Measurements from ENCODE around the gene PSAPL1.

Gene PSAPL1

GRCh38 chr4:7430368-7430964, 4.3 kb downstream of the PSAPL1 start:
- DNase-seq: no peak

- no peak for DNase-seq
Measured at GRCh38 chr4:7429601-7430078, 5.1 kb downstream of the PSAPL1 start.

- no peak for DNase-seq
Measured at GRCh38 chr4:7429069-7429416, 5.7 kb downstream of the PSAPL1 start.

- no peak for DNase-seq
Measured at GRCh38 chr4:7428261-7429068, 6.3 kb downstream of the PSAPL1 start.

DNA sequence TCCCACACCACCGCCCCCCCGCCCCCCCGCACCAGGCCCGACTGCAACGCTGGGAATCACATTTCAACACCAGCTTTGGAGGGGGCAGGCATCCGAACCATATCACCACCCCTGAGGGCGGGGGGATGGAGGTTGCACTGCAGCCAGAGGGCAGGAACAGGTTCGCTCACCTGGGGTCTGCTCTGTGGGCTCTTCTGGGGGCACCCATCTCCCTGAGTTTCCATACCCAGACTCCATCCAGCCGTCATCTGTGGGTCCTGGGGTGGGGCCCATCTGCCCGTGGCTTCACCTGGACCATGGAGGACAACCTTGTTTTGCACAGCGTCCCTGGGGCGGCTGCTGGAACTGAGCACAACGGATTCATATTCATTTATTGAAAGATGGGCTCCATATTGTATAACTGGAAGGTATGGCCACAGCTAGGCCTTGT, 6.9 kb downstream of the PSAPL1 start:
- no peak for DNase-seq

- DNase-seq: no peak
Measured at GRCh38 chr4:7427361-7427760, 7.4 kb downstream of the PSAPL1 start.

GRCh38 chr4:7426525-7427171, 8.1 kb downstream of the PSAPL1 start:
- DNase-seq: no peak

GRCh38 chr4:7425591-7426468, 8.9 kb downstream of the PSAPL1 start:
- no peak for DNase-seq

DNA sequence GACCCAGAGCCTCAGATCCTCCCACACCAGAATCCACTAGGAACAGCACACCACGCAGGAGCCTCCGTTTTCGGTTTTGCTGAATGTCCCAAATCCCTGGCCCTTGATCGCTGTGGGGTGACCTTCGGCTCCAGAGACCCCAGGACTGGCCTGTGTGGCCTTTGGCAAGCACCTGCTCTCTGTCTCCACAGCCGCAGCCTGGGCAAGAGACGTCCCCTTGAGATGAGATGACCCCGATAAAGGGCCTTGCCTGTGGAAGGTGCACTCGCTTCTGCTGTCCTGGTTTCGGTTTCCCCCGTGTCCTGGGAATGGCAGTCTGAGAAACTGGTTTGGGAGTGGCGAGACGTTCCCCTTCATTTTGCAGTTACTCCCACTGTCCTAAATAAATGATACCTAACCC, 9.6 kb downstream of the PSAPL1 start:
- DNase-seq: no peak

- no peak for DNase-seq
Measured at GRCh38 chr4:7424553-7425111, 10.1 kb downstream of the PSAPL1 start.

DNA sequence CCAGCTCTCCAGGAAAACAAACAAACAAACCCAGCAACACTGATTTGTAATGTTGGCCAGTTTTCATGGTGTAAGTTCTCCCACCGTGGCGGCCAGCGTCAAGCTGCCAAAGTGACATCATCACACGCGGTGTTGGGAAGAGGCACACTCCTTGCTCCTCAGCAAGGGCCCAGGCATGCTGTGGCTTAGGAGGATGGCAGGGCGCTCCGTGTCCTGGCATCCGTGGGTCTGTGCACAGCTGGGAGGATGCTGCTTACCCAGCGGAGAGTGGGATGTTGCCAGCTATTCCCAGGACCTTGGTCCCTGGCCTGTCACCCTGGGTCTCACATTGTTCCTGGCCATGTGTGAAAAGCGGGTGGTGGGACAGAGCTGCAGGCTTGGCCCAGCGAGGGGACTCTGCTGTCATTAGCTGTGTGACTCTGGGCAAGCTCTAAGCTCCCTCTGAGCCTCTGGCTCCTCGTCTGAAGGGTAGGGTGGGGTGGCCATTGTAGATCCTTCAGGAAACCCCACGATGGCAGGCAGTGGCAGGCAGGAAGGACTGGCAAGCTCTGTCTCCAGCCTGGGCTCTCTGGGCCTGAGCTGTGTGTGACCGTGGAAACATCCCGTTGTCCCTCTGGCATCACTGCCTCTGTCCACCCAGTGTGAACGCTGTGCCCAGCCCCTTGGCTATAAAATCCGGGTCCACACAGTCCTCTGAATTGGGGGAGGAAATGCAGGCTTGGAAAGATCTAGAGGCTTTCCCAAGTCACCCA, 10.8 kb downstream of the PSAPL1 start:
- no peak for DNase-seq

DNA sequence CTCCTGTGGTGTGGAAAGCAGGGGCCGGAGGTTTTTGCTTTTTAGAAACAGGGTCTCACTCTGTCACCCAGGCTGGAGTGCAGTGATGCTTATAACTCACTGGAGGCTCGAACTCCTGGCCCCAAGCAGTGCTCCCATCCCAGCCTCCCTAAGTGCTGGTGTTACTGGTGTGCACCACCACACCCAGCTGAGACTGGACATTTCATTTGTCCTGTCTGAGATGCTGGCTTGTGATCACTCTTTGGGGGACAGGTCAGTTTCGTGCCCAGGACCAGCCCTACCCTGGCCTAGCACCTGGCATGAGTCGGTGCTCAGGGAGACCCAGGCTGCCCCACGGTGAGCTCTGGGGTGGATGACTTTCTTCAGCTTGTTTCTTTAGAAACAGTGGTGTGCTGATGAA, 11.3 kb downstream of the PSAPL1 start:
- no peak for DNase-seq

- DNase-seq: no peak
Measured at GRCh38 chr4:7422898-7423180, 11.9 kb downstream of the PSAPL1 start.

- DNase-seq: no peak
Measured at GRCh38 chr4:7422151-7422897, 12.4 kb downstream of the PSAPL1 start.

GRCh38 chr4:7421356-7422150, 13.2 kb downstream of the PSAPL1 start:
- DNase-seq: no peak

GRCh38 chr4:7420661-7421040, 14.1 kb downstream of the PSAPL1 start:
- DNase-seq: no peak

- no peak for DNase-seq
Measured at GRCh38 chr4:7419961-7420660, 14.6 kb downstream of the PSAPL1 start.

- no peak for DNase-seq
Measured at GRCh38 chr4:7418131-7418943, 16.4 kb downstream of the PSAPL1 start.

DNA sequence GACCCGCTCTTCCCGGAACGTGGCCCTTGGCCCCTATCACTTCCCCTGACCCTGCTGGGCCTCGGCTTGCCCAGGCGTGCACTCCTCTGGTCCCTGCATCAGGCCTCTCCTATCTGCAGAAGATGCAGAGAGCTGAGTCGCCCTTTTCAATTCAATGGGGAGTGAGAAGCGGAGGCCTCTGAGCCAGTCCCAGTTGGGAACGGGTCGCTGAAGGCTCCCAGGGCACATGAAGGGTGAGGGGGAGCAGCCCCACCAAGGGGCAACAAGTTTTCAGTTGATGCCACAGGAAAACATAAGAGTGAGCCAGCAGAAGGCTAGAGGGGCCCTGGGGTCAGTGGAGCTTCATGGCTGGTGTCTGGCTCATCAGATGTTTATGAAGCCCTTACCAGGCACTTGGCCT, 17.1 kb downstream of the PSAPL1 start:
- no peak for DNase-seq
